ENCODE data around the gene LYPD6B. TPM values are rescaled to one million over a fixed set of nuclear protein-coding genes. Genes with fewer than 3 reads are reported as not detected.

Gene LYPD6B
- polyA plus RNA-seq (2012; ENCODE audit: insufficient read depth, insufficient read length, low read depth) = not detected

GRCh38 chr2:149038442-149039212, at the start of gene LYPD6B:
TSS of gene LYPD6B (plus strand) at chr2:149038699. CDS start at chr2:149130949, 92,250 bp downstream.
- Histone ChIP-seq H3K9me3 (no peaks in the 10 kb centered on the region), H3K36me3 (no peaks in the 10 kb centered on the region), H3K27me3 (peaks cover 20% of the 10 kb centered on the region), H3K4me1 (no peaks in the 10 kb centered on the region), H3K4me3 (ENCODE audit: low read depth, low read length) (no peak within 1 kb of the TSS)
- no peak for DNase-seq
- TF ChIP-seq CTCF (IDR thresholded peaks at IDR 0.05; ENCODE audit: low read depth, low read length) = no peak

GRCh38 chr2:148989882-148990493, 48.5 kb upstream of the LYPD6B start:
- Histone ChIP-seq H3K36me3 (no peaks in the 10 kb centered on the region), H3K4me1 (no peaks in the 10 kb centered on the region), H3K9me3 (no peaks in the 10 kb centered on the region), H3K4me3 (ENCODE audit: low read depth, low read length) (no peak overlapping the region), H3K27me3 (no peaks in the 10 kb centered on the region)
- peak; percentile 45 for DNase-seq
- peak; percentile 58 for TF ChIP-seq CTCF (IDR thresholded peaks at IDR 0.05; ENCODE audit: low read depth, low read length)

- Histone ChIP-seq H3K9me3 (no peaks in the 10 kb centered on the region), H3K27me3 (no peaks in the 10 kb centered on the region), H3K4me3 (ENCODE audit: low read depth, low read length) (no peak overlapping the region), H3K4me1 (no peaks in the 10 kb centered on the region), H3K36me3 (no peaks in the 10 kb centered on the region)
- DNase-seq = peak; percentile 13
- TF ChIP-seq CTCF (IDR thresholded peaks at IDR 0.05; ENCODE audit: low read depth, low read length) = no peak
Measured at GRCh38 chr2:148990968-148991367, 47.5 kb upstream of the LYPD6B start.

- Histone ChIP-seq H3K4me1 (no peaks in the 10 kb centered on the region), H3K4me3 (ENCODE audit: low read depth, low read length) (no peak overlapping the region), H3K9me3 (no peaks in the 10 kb centered on the region), H3K36me3 (no peaks in the 10 kb centered on the region), H3K27me3 (no peaks in the 10 kb centered on the region)
- TF ChIP-seq CTCF (IDR thresholded peaks at IDR 0.05; ENCODE audit: low read depth, low read length) = no peak
- DNase-seq = no peak
Measured at GRCh38 chr2:148992448-148992847, 46.1 kb upstream of the LYPD6B start.

GRCh38 chr2:148993351-148993750, 45.1 kb upstream of the LYPD6B start:
- H3K36me3 ChIP-seq = no peaks in the 10 kb centered on the region
- no peaks in the 10 kb centered on the region for H3K27me3 ChIP-seq
- no peaks in the 10 kb centered on the region for H3K9me3 ChIP-seq
- DNase-seq = no peak
- no peak for TF ChIP-seq CTCF (IDR thresholded peaks at IDR 0.05; ENCODE audit: low read depth, low read length)
- H3K4me1 ChIP-seq = no peaks in the 10 kb centered on the region
- H3K4me3 ChIP-seq (ENCODE audit: low read depth, low read length) = no peak overlapping the region

GRCh38 chr2:148994341-148994740, 44.2 kb upstream of the LYPD6B start:
- Histone ChIP-seq H3K4me3 (ENCODE audit: low read depth, low read length) (no peak overlapping the region), H3K4me1 (no peaks in the 10 kb centered on the region), H3K9me3 (no peaks in the 10 kb centered on the region), H3K27me3 (no peaks in the 10 kb centered on the region), H3K36me3 (no peaks in the 10 kb centered on the region)
- DNase-seq = no peak
- no peak for TF ChIP-seq CTCF (IDR thresholded peaks at IDR 0.05; ENCODE audit: low read depth, low read length)

Measured in BE2C (cell line).